Activated CD8-positive, alpha-beta memory T cell treated with anti-CD3 and anti-CD28 coated beads for 36 hours (primary cell): ENCODE data around the gene PRR19. TPM values are rescaled to one million over a fixed set of nuclear protein-coding genes. Genes with fewer than 3 reads are reported as not detected.

Source experiments
- CTCF ChIA-PET: fragments of 350-600 bp; sonication (Branson Sonifier 250); formaldehyde crosslinking; loops from one replicate; lab custom pipeline; 2021; ENCODE audit warnings: antibody characterized with exemption; lab: Charles Lee
- POLR2A ChIA-PET: fragments of 350-600 bp; sonication (Branson Sonifier 250); formaldehyde crosslinking; loops from one replicate; lab custom pipeline; 2021; ENCODE audit warnings: antibody characterized with exemption; lab: Charles Lee
- total RNA-seq, 2 experiments: library from RNA; stranded (reverse); gene quantifications; one replicate each; pipeline ENCODE4 v1.2.3, GENCODE V29; 2021

The PRR19 gene
- total RNA-seq, 2 experiments from 2014 or later = 1.1 to 1.2 TPM

DNA sequence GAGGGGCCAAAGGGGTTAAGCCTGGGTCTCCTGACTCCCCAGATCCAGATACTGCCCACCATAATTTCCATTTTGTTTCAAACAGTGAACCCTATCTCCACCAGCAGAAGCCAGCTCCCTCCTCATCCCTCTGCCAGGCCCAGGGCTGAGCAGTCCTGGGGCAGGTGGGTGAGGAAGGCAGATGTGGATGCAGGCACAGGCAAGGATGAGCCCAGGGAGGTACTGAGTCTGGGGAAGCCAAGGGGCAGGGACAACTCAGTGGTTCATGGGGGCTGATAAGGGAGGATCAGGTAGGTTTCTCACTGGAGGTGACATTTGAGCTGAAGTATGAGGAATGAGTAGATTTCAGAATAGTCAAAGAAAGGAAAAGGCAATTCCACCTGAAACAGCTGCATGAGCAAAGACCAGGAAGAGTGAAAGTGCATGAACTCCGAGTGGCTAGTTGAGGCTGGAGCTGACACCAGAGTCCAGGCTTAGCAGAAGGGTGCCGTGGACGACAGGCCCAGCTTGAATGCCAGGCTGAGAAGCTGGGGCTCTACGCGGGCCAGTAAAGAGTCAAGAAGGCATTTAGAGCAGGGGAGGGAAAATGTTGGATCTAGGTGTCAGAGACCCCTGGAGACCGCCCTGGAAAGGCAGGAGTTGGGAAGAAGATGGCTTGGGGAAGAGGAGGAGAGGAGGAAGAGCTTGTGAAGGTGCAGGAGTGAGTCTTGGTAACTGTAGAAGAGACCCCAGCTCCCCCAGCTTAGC lies 22.6 kb upstream of the PRR19 start:
- POLR2A ChIA-PET = interaction anchor here (0.5 to 2.3 kb wide), 7 partner anchors 9 to 158 kb away, joined by 3 to 12 read pairs (median 6); partner anchors contain the start of gene GSK3A
- CTCF ChIA-PET = interaction anchor here (0.6 to 4.8 kb wide), 22 partner anchors 9 to 198 kb away, joined by 3 to 50 read pairs (median 5); partner anchors contain the start of genes CIC, DEDD2, GSK3A and PAFAH1B3

DNA sequence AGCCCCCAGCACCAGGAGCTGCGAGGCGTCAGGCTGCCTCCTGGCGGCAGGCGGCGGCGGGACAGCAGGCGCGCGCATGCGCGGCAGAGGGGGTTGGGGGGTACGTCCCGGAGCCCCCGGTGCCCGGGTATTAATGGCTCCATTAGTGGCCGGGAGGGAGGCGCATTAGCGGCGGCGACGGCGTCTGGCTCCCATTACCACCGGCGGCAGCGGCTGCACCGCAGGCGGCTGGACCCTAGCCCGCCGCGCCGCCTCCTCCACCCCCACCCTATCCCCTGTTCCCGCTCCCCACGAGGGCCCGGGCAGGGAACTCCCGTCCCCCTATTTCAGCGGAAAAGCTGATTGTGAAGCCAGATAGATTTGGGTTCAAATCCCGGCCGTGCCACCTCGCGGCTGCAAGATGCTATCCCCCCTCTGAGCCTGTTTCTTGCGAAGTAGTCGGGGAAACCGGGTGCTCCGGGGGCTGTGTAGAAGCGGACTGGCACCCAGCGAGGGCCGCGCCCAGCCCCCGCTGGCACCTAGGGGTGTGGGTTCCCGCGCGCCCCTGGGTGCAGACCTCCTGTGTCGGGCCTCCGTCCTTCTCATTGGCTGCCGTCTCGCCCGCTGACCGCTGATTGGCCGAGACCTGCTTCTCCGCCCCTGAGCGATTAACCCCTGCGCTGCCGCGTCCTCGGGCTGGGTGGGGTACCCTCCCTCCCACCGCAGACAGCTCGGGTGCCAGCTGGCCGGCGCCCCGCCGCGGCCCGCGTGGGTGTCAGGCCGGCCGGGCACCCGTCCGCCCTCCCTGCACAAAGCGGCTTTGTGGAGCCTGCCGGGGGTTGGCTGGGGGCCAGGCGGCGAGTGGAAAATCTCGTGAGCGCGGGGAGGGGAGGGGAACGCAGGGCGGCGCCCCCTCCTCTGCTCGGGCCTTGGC lies 21.8 kb upstream of the PRR19 start:
- ChIA-PET CTCF (interaction anchor here (0.6 to 4.8 kb wide), 21 partner anchors 9 to 198 kb away, joined by 3 to 50 read pairs (median 5); partner anchors contain the start of genes CIC, DEDD2, GSK3A and PAFAH1B3), POLR2A (interaction anchor here (0.9 to 2.3 kb wide), 5 partner anchors 10 to 159 kb away, joined by 3 to 12 read pairs (median 6); partner anchors contain the start of gene GSK3A)

DNA sequence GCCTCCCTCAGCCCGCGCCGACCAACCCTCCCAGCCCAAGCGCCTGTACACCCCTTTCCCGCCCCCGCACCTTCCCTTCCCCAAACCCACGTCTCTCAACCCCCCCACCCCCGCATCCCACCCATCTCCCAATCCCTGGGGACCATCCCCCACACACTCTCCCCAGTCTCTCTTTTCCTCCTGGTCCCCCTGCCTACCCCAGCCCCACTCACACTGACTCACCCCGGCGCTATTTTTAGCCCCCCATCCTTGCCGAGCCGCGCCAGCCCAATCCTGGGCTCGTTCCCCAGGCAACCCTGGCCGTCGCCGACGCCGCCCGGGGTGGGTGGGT lies 21.2 kb upstream of the PRR19 start:
- ChIA-PET POLR2A (interaction anchor here (1.2 kb wide), 1 partner anchor 10 kb away, joined by 3 read pairs; no protein-coding TSS in a partner anchor), CTCF (interaction anchor here (1.0 to 4.8 kb wide), 6 partner anchors 8 to 64 kb away, joined by 3 to 50 read pairs (median 6); partner anchors contain the start of genes DEDD2 and GSK3A)

DNA sequence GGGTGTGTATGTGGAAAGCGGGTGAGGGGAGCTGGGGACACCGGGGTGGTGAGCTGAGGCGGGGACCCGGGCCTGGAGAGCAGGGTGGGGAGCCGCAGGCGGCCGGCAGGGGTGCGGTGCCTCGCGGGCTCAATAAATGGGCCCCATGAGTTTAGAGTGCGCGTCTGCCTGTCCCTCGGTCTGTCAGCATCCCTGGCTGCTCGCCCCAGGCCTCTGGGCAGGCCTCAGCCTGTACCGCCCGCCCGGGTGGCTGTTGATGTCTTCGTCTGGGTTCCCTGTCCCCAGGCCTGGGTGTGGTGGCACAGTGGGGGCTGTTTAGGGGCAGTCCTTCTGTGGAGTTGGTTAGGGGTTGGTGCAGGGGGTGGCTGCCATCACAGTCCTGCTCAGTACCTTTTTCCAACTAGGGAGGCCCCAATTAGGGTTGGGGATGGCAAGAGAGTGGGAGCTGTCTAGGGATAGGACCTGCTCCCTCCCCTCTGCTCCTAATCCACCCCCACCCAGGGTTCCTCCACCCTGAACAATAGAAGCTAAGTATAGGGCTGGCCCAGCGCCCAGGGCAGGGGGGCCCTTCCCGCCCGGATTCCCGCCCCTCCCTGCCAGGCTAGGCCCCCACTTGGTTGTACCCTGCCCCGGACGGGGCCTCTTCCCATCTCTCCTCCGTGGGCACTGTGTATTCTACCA lies 20.6 kb upstream of the PRR19 start:
- ChIA-PET POLR2A (interaction anchor here (0.8 to 1.2 kb wide), 2 partner anchors 10 to 37 kb away, joined by 3 to 4 read pairs; no protein-coding TSS in a partner anchor), CTCF (interaction anchor here (1.0 to 4.8 kb wide), 4 partner anchors 9 to 41 kb away, joined by 3 to 50 read pairs (median 7); partner anchors contain the start of gene GSK3A)

DNA sequence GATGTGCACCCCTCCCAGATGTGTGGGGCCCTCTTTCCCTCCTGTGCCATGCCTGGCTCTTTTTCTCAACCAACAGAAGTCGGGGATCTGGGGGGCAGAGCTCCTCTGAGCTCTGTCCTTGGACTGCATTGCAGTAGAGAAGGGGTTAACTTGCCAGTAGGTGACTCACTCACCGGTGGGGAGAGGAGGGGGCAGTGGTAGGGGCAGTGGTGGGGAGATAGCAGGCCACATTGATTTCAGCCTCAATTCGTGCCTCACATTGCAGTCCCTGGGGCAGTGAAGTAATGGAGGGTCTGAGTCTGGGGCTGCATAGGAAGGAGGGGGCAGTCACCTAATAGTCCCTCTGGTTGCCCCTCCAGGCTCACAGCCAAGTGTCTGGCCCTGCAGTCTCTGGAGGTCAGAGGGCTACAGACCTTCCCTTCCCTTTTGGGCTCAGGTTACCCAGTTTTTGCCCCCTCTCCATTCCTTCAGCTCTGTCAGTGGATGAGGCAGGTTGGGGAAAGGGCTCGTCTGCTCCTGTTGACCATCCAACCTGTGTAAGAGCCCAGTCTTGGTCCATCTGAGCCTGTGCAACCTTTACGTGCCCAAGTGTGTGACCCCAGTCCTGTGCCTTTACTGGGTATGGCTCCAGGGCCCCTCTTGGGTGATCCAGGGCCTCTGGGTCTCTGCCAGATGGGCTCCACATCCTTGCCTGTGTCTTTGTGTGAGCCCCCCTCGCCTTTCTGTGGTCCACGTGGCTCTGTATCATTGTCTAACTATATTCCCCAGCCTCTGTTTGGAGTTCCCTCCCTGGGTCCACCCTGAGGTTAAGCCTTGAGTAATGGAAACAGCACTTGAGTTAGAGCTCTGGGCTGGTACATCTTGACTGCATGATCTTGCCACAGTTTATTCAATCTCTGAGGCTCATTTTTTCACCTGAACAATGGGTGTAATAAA lies 19.8 kb upstream of the PRR19 start:
- ChIA-PET POLR2A (interaction anchor here (0.7 to 1.2 kb wide), 5 partner anchors 11 to 39 kb away, joined by 3 to 4 read pairs (median 3); partner anchors contain the start of gene GSK3A), CTCF (interaction anchor here (0.8 to 4.8 kb wide), 4 partner anchors 10 to 173 kb away, joined by 3 to 50 read pairs (median 6); partner anchors contain the start of gene GSK3A)

DNA sequence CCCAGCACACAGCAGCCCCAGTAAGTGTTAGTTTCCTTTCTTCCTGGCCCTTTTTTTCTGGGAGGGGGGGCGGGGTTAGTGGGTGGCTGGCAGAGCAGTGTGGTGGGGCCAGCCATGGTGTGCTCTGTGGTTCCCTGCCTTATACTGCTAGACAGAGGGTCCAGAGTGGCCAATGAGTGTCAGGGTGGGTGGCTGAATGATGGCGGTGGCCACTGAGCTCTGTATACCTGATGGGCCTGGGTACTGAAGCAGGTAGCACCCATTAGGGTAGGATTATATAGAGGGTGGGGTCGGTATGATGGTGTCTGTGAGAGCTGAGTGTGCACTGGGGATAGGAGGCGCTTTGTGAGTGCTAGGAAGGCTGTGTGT lies 19.1 kb upstream of the PRR19 start:
- ChIA-PET POLR2A (interaction anchor here (0.7 to 1.0 kb wide), 3 partner anchors 13 to 40 kb away, joined by 3 to 4 read pairs (median 3); partner anchors contain the start of gene GSK3A), CTCF (interaction anchor here (0.5 to 4.8 kb wide), 4 partner anchors 11 to 174 kb away, joined by 3 to 50 read pairs (median 6); partner anchors contain the start of gene GSK3A)

DNA sequence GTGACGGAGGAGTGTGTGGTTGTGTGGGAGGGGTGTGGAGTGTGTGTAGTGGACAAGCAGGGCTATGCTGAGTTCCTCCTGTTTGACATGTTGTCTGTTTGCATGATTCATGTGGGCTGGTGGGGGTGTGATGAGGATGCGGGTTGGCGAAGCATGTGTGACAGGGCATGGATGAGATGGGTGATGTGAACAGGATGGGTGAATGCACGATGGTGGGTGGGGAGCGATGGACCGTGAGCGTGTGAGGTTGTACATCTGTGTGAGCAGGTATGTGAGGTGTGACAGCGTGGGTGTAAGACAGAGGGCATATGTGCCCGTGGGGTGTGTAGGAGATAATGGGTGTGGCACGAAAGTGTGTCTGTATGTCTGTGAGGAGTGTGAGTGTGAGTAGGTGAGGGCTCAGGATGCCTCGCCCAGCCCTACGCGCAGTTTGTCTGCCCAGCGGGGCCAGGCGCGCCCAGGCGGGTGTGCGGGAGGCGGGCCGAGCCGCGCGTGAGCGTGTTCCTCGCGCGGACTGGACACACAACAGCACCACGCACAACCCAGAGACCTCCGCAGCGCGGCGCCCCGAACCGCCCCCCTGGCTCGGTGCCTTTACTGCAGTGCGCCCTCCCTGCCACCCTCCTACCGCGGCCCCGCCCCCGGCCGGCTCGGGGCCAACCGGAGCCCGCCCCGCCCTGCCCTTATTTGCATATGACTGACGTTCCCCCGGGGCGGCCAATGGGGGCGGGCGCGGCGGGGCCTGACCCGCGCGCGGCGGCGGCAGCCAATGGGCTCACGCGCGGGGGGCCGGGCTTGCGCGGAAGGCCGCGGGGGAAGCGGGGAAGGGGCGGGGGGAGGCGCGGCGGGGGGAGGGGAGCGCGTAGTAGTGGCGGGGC lies 18.5 kb upstream of the PRR19 start:
- ChIA-PET POLR2A (interaction anchor here (1.0 kb wide), 2 partner anchors 12 to 41 kb away, joined by 3 to 4 read pairs; partner anchors contain the start of gene GSK3A), CTCF (interaction anchor here (0.5 to 4.8 kb wide), 4 partner anchors 11 to 174 kb away, joined by 3 to 50 read pairs (median 6); partner anchors contain the start of gene GSK3A)

DNA sequence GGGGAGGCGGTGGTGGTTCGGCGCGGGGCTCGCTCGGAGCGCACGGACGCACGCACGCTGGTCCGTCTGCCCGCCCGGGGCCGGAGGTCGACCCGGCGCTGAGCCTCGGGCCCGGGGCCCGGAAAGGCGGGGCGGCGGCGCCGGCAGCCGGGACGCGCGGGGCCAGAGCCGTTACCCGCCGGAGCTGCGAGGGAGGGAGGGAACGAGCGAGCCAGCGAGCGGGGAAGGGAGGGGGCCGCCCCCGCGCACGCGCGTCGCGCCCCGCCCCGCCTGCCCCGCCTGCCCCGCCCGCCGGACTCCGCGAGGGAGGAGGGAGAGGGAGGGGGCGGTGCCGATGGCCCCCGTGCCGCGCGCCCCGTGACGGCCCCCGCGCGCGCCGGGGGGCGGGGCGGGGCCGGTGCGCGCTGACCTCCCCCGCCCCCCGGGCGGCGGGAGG lies 17.8 kb upstream of the PRR19 start:
- POLR2A ChIA-PET = interaction anchor here (1.2 kb wide), 1 partner anchor 14 kb away, joined by 5 read pairs; no protein-coding TSS in a partner anchor
- CTCF ChIA-PET = interaction anchor here (0.6 to 1.2 kb wide), 3 partner anchors 15 to 33 kb away, joined by 3 to 4 read pairs (median 4); no protein-coding TSS in a partner anchor

DNA sequence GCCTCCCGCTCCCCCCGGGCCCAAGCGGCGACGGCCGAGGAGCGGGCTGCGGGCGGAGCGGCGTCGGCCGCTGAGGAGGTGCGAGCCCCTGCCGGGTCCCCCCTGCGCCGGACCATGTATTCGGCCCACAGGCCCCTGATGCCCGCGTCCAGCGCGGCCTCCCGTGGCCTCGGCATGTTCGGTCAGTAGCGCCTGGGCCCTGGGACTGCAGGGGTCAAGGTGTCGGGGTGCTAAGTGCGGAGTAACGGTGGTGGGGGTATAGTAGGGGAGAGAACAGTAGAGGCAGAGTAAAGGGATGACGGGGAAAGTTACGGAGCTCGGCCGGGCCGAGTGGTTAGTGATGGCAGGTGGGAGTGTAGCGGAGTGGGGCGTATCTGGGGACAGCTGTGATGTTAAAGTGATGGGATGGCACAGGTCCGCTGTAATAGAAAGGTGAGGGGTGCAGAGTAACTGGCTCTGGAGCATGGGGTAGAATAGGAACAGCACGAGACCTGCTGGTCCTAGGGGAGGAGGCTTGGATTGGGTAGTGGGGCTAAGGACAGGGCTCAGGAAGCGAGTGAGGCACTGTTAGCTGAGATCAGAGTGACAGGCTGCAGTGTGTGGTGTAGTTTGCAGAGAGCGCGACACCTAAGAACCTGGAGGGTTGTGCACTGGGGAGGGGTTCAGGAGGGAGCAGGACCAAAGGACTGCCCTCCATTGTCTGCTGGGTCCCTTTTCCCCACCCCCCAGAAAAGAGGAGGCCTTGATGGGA lies 17.2 kb upstream of the PRR19 start:
- CTCF ChIA-PET = interaction anchor here (0.6 to 1.2 kb wide), 3 partner anchors 15 to 34 kb away, joined by 3 to 4 read pairs (median 4); no protein-coding TSS in a partner anchor
- POLR2A ChIA-PET = interaction anchor here (1.1 to 1.2 kb wide), 2 partner anchors 14 to 40 kb away, joined by 3 to 5 read pairs; no protein-coding TSS in a partner anchor

DNA sequence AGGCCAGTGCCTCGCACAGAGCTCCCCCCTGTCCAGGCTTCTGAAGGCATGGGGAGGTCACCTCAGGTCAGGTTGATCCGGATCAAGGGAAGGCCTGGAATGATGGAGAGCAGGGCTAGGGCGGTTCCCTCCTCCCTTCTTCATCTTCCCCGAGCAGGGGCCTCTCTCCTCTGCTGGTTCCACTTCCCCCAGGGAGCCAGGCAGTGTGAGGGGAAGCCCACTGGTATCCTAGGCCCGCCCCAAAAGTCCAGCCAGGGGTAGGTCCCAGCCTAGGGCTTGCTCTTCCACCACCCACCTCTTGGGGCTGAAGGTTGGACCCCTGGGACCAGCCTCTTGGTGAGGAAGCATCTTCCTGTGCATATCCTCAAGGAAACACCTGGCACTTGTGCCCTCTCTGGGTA lies 16.4 kb upstream of the PRR19 start:
- ChIA-PET CTCF (interaction anchor here (1.2 kb wide), 2 partner anchors 19 to 34 kb away, joined by 3 to 4 read pairs; no protein-coding TSS in a partner anchor), POLR2A (interaction anchor here (1.1 kb wide), 1 partner anchor 41 kb away, joined by 3 read pairs; no protein-coding TSS in a partner anchor)

DNA sequence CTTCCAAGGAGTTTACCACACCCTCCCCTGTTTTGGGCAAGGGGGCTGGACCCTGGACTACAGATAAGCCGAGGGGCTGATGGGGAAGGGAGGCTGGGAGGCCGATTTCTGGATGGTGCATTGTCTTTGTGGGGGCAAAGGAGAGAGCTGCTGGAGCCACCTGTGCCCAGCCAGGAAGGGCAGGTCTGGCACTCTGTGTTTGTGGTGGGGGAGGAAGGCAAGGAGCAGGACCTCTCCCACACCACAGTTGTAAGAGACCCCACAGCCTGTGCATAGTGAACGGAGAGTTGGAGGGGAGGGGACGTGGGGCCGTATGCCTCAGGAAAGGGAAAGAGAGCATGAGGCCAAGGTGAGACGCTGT lies 16.0 kb upstream of the PRR19 start:
- ChIA-PET CTCF (no interaction called here), POLR2A (no interaction called here)

DNA sequence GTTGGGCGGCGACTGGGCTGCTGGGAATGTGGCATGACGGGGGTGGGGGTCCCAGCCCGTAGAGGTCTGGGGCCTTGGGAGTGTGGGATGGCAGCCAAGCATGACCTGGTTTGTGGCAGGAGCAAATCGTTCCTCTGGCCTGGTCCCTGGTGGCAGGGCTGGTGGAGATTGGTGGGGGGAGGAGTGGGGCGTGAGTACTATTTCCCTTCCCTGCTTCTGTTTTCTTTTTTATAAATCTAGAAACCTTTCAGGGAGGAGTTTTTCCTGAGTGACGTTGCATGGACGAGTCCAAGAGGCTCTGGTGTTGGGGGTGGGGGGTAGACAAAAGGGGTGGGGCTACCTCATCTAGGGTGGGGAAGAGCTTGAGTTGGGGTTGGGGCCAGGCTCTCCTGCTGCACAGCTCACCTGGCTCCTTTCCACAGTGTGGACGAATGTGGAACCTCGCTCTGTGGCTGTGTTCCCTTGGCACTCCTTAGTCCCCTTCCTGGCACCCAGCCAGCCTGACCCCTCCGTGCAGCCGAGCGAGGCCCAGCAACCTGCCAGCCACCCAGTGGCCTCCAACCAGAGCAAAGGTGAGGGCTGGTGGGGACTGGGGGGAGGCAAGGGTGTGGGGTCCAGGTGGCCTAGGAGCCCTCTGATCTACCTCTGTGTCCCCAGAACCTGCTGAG lies 15.4 kb upstream of the PRR19 start:
- ChIA-PET CTCF (no interaction called here), POLR2A (no interaction called here)

DNA sequence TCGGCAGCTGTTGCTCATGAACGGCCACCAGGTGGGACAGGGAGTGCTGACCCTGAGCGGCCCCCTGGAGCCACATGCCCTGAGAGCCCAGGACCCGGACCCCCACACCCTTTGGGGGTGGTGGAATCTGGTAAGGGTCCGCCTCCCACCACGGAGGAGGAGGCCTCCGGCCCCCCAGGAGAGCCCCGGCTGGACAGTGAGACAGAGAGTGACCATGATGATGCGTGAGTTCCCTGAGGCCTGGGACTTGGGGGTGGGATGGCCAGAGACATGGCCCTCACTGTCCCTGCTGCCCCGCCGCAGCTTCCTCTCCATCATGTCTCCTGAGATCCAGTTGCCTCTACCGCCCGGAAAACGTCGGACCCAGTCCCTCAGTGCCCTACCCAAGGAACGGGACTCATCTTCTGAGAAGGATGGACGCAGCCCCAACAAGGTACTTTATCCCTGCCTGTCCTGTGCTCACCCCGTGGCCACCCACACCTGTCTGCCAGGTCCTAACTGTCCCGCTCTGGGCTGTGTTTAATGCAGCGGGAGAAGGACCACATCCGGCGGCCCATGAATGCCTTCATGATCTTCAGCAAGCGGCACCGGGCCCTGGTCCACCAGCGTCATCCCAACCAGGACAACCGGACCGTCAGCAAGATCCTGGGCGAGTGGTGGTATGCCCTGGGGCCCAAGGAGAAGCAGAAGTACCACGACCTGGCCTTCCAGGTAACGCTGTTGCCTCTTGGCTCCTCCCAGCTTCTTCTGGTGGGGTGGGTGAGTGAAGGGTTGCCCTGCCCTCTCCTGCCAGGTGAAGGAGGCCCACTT lies 14.7 kb upstream of the PRR19 start:
- CTCF ChIA-PET = interaction anchor here (1.1 to 1.9 kb wide), 2 partner anchors 10 to 15 kb away, joined by 3 to 10 read pairs; partner anchors contain the start of gene PRR19
- POLR2A ChIA-PET = no interaction called here

DNA sequence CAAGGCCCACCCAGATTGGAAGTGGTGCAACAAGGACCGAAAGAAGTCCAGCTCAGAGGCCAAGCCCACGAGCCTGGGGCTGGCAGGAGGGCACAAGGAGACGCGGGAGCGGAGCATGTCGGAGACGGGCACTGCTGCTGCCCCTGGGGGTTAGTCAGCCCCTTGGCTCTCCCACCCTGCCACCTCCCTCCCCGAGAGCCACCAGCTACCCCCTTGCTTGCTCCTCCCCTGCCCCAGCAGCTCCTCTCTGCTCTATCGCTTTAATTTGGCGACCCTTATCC lies 14.2 kb upstream of the PRR19 start:
- ChIA-PET POLR2A (no interaction called here), CTCF (interaction anchor here (1.1 to 2.4 kb wide), 3 partner anchors 8 to 14 kb away, joined by 3 to 10 read pairs (median 7); partner anchors contain the start of gene PRR19)
